H1 (cell line): ENCODE measurements around the gene ZNF397. TPM values are rescaled to one million over a fixed set of nuclear protein-coding genes. Genes with fewer than 3 reads are reported as not detected.

Source experiments
- CBX5 ChIP-seq: fragments of 300-800, 300-1000 bp; sonication (generic); IDR thresholded peaks from 2 replicates; pipeline ENCODE4 v1.7.1; 2016; ENCODE audit warnings: antibody characterized with exemption, low read length, low read depth
- CEBPB ChIP-seq: IDR thresholded peaks from 2 replicates; pipeline ENCODE4 v1.6.1; 2012; ENCODE audit warnings: low read depth, low read length
- CHD7 ChIP-seq: fragments of 300-600 bp; sonication (generic); IDR thresholded peaks from 2 replicates; pipeline ENCODE4 v1.7.1; 2012; ENCODE audit warnings: low read length, moderate library complexity, mild to moderate bottlenecking, inconsistent platforms; ENCODE audit not compliant: insufficient replicate concordance
- E2F6 ChIP-seq: IDR thresholded peaks from 2 replicates; pipeline ENCODE4 v1.6.1; 2012; ENCODE audit warnings: inconsistent platforms
- EZH2 ChIP-seq: fragments of 200-600 bp; sonication (generic); IDR thresholded peaks from 2 replicates; pipeline ENCODE4 v1.7.1; 2012; ENCODE audit warnings: low read depth, mild to moderate bottlenecking, moderate library complexity, low read length, inconsistent platforms; ENCODE audit not compliant: severe bottlenecking
- KDM1A ChIP-seq: fragments of 200-600, 300-600 bp; sonication (generic); IDR thresholded peaks from 2 replicates; pipeline ENCODE4 v1.7.1; 2016; ENCODE audit warnings: mild to moderate bottlenecking, low read length, borderline replicate concordance
- MAFK ChIP-seq: IDR thresholded peaks from 2 replicates; pipeline ENCODE4 v1.6.1; 2012; ENCODE audit warnings: low read depth, mild to moderate bottlenecking, improper control_type of control experiment, low read length
- SP4 ChIP-seq: IDR thresholded peaks from 2 replicates; pipeline ENCODE4 v1.6.1; 2012; ENCODE audit warnings: low read length, inconsistent platforms
- SRF ChIP-seq: IDR thresholded peaks from 2 replicates; pipeline ENCODE4 v1.6.1; 2011; ENCODE audit warnings: mild to moderate bottlenecking, low read depth, low read length, moderate library complexity
- TAF1 ChIP-seq: IDR thresholded peaks from 2 replicates; pipeline ENCODE4 v1.6.1; 2011; ENCODE audit warnings: mild to moderate bottlenecking, low read depth, low read length
- polyA plus RNA-seq, 7 experiments: library from polyadenylated mRNA; depleted of rRNA in 3 of 7; stranded (reverse) in 5 of 7; unstranded in 2 of 7; fragments of >200 nt in 5 of 7; fragments of 200-250 nt in 2 of 7; gene quantifications; 1 replicate in 5 of 7; 2 replicates in 1 of 7; 4 replicates in 1 of 7; pipeline versions ENCODE4 v1.2.1 to v1.2.3, GENCODE V29; 2011 to 2013; ENCODE audit warnings: missing spikeins in 2 of 7, mixed read lengths in 2 of 7
- total RNA-seq: library from RNA; stranded (reverse); fragmentation: NEBNext Ultra II Directional; extraction: Animal tissue kit (Norgen Biotek cat#: 25700); gene quantifications from 2 replicates; pipeline ENCODE4 v1.2.1, GENCODE V29; 2021

The ZNF397 gene
- total and polyA plus RNA-seq, 2 of the 8 experiments (the other 6 are each of a cell fraction or from before 2014, with no cell fraction given): 9.8 to 39.5 TPM

- TF ChIP-seq CHD7 (no peak), CEBPB (no peak), TAF1 (no peak), SRF (no peak), MAFK (no peak), KDM1A (no peak), EZH2 (no peak), E2F6 (no peak), CBX5 (no peak), SP4 (no peak)
Measured at GRCh38 chr18:35283923-35284794, 43.3 kb downstream of the ZNF397 start (continued).
